Measurements from ENCODE around the gene PRR9. TPM values are rescaled to one million over a fixed set of nuclear protein-coding genes. Genes with fewer than 3 reads are reported as not detected.

The PRR9 gene
- total and polyA plus RNA-seq, 2 of the 8 experiments (the other 6 are each of a cell fraction or from before 2014, with no cell fraction given), result not detected

GRCh38 chr1:153251988-153252387, 34.6 kb downstream of the PRR9 start:
- ChIA-PET POLR2A (ENCODE audit: partially characterized antibody) (no interaction called here), CTCF (ENCODE audit: partially characterized antibody) (interaction anchor here (0.6 to 1.6 kb wide), 6 partner anchors 22 to 1302 kb away, joined by 3 to 4 read pairs (median 3); no protein-coding TSS in a partner anchor)
- Histone ChIP-seq H3K36me3 (ENCODE audit: control insufficient read depth in 2 of 4, insufficient read depth in 4 of 4, low read length in 3 of 4) (no peaks in the 10 kb centered on the region), H3K27ac (ENCODE audit: low read depth, low read length) (no peak overlapping the region), H3K14ac (ENCODE audit: insufficient read length) (no peak overlapping the region), H3K4me1 (replicated peaks in 1 of 4; ENCODE audit: control insufficient read depth in 3 of 4, insufficient read depth in 4 of 4, low read length in 3 of 4) (no peaks in the 10 kb centered on the region), H2AFZ (ENCODE audit: low read length) (no peak overlapping the region), H3K4me3 (ENCODE audit: extremely low read depth in 1 of 4, insufficient read depth in 2 of 4, low read depth in 3 of 4, low read length in 4 of 4) (no peak overlapping the region), H3K4me2 (ENCODE audit: insufficient read depth in 1 of 2, low read depth in 2 of 2, low read length in 2 of 2) (no peak overlapping the region), H3K27me3 (replicated peaks in 1 of 4; ENCODE audit: control insufficient read depth in 3 of 4, extremely low read depth in 1 of 4, insufficient read depth in 3 of 4, low read length in 3 of 4) (no peaks in the 10 kb centered on the region), H3K79me2 (ENCODE audit: control insufficient read depth in 1 of 2, insufficient read depth in 2 of 2, low read length in 2 of 2) (no peaks in the 10 kb centered on the region), H3K9me3 (ENCODE audit: insufficient read depth in 2 of 2, low read depth in 1 of 2, low read length in 1 of 2) (peaks cover 0 to 11% of the 10 kb centered on the region in 2 experiments; a peak in 2 of 4 replicates), H3K23me2 (ENCODE audit: low read depth, low read length) (no peaks in the 10 kb centered on the region), H2AK5ac (ENCODE audit: low read depth, low read length) (no peak overlapping the region), H3K18ac (ENCODE audit: extremely low read depth, low read length) (no peak overlapping the region), H3K9ac (replicated peaks in 1 of 4; ENCODE audit: extremely low read depth in 1 of 4, low read depth in 3 of 4, low read length in 3 of 4) (no peak overlapping the region), H4K8ac (ENCODE audit: extremely low read depth, insufficient read depth, low read length) (no peak overlapping the region), H2BK15ac (ENCODE audit: low read length) (no peak overlapping the region), H4K5ac (ENCODE audit: insufficient read length, low read depth, low read length) (no peak overlapping the region), H2BK120ac (replicated peaks; ENCODE audit: low read depth, low read length) (no peak overlapping the region), H2BK5ac (ENCODE audit: low read depth, low read length) (no peak overlapping the region), H4K91ac (replicated peaks; ENCODE audit: insufficient read length, low read length) (no peak overlapping the region), H3K56ac (replicated peaks; ENCODE audit: insufficient read length, low read depth, low read length) (no peak overlapping the region), H3K79me1 (ENCODE audit: low read depth, low read length) (no peaks in the 10 kb centered on the region), H4K20me1 (replicated peaks in 1 of 2; ENCODE audit: control insufficient read depth in 1 of 2, insufficient read depth in 2 of 2, low read length in 2 of 2) (no peaks in the 10 kb centered on the region), H2BK20ac (ENCODE audit: low read length) (no peak overlapping the region), H3K4ac (replicated peaks; ENCODE audit: insufficient read length, low read depth, low read length) (no peak overlapping the region), H3K23ac (ENCODE audit: insufficient read length) (no peak overlapping the region), H2BK12ac (ENCODE audit: low read depth, low read length) (no peak overlapping the region)
- WGBS, 2 experiments (ENCODE audit: extremely low coverage in 1 of 2, insufficient coverage in 1 of 2, insufficient read length in 1 of 2, insufficient replicate concordance in 2 of 2, low coverage in 1 of 2, low lambda C conversion rate in 2 of 2, missing lambda C conversion rate in 1 of 2), result 89% methylated on average over 4 of the region's 4 CpGs; no CpG with 5 or more reads in 1 of the 2 experiments
- FAIRE-seq (no peak), DNase-seq (ENCODE audit: low read depth in 1 of 2, low spot score in 2 of 2) (no peak)
- TF ChIP-seq TEAD4 (IDR thresholded peaks at IDR 0.05; ENCODE audit: low read depth, low read length), result no peak
- no peak for TF ChIP-seq SP1 (IDR thresholded peaks at IDR 0.05; ENCODE audit: low read depth, low read length)
- no peak for TF ChIP-seq JUND (IDR thresholded peaks at IDR 0.05; ENCODE audit: low read length)
- TF ChIP-seq CREB1 (IDR thresholded peaks at IDR 0.05), result no peak
- TF ChIP-seq SIRT6 (IDR thresholded peaks at IDR 0.05; ENCODE audit: low read length), result no peak
- no peak for TF ChIP-seq SAP30 (IDR thresholded peaks at IDR 0.05; ENCODE audit: insufficient read depth, insufficient replicate concordance, low read length)
- TF ChIP-seq RXRA (IDR thresholded peaks at IDR 0.05; ENCODE audit: insufficient read depth, low read depth, low read length), result no peak
- no peak for TF ChIP-seq TAF1 (IDR thresholded peaks at IDR 0.05; ENCODE audit: low read depth, low read length)
- no peak for TF ChIP-seq GABPA (IDR thresholded peaks at IDR 0.05; ENCODE audit: borderline replicate concordance, insufficient read depth, low read length)
- no peak for TF ChIP-seq ATF3 (IDR thresholded peaks at IDR 0.05; ENCODE audit: insufficient read depth, low read depth, low read length)
- no peak for TF ChIP-seq MAX (IDR thresholded peaks at IDR 0.05)
- no peak for TF ChIP-seq NANOG (IDR thresholded peaks at IDR 0.05; ENCODE audit: insufficient read depth, low read depth, low read length, poor library complexity, severe bottlenecking)

Data from H1 (cell line).